Parathyroid adenoma (tissue), 2 donors: ENCODE results near the gene RNF11.
A peak's percentile ranks its signal among the peaks of the same experiment; 100 is the strongest.

Experiments
- H2AFZ ChIP-seq: fragments of 300-600 bp; sonication (generic); one replicate; pipeline ENCODE4 v1.7.0; 2017; ENCODE audit warnings: antibody characterized with exemption, mild to moderate bottlenecking
- H3K27ac ChIP-seq: fragments of 300-600 bp; sonication (generic); one replicate; pipeline ENCODE4 v1.7.0; 2017
- H3K27me3 ChIP-seq: fragments of 300-600 bp; sonication (generic); one replicate; pipeline ENCODE4 v1.7.0; 2017; ENCODE audit warnings: low read length; ENCODE audit not compliant: control insufficient read depth, insufficient read depth
- H3K36me3 ChIP-seq: fragments of 300-600 bp; sonication (generic); one replicate; pipeline ENCODE4 v1.7.0; 2017; ENCODE audit warnings: low read length; ENCODE audit not compliant: control insufficient read depth, insufficient read depth
- H3K4me1 ChIP-seq: fragments of 300-600 bp; sonication (generic); one replicate; pipeline ENCODE4 v1.7.0; 2017; ENCODE audit warnings: control low read depth
- H3K4me2 ChIP-seq: fragments of 300-600 bp; sonication (generic); one replicate; pipeline ENCODE4 v1.7.0; 2017; ENCODE audit warnings: low read length
- H3K4me3 ChIP-seq: fragments of 300-600 bp; sonication (generic); one replicate; pipeline ENCODE4 v1.7.0; 2017; ENCODE audit warnings: low read depth, low read length
- H3K79me2 ChIP-seq: fragments of 300-600 bp; sonication (generic); one replicate; pipeline ENCODE4 v1.7.0; 2017; ENCODE audit warnings: control low read depth
- H3K9ac ChIP-seq: fragments of 300-600 bp; sonication (generic); one replicate; pipeline ENCODE4 v1.7.0; 2017; ENCODE audit warnings: mild to moderate bottlenecking
- H3K9me3 ChIP-seq: fragments of 300-600 bp; sonication (generic); one replicate; pipeline ENCODE4 v1.7.0; 2017; ENCODE audit warnings: low read length; ENCODE audit not compliant: control insufficient read depth
- CTCF ChIP-seq: fragments of 300-600 bp; sonication (generic); IDR thresholded peaks from one replicate; pipeline ENCODE4 v1.7.0; 2017; ENCODE audit warnings: antibody characterized with exemption, mild to moderate bottlenecking
- donor health status: primary hyperparathyroidism.

Gene RNF11

GRCh38 chr1:51293898-51294515, 57.9 kb downstream of the RNF11 start:
- H3K36me3 ChIP-seq: no peaks in the 10 kb centered on the region
- H3K4me1 ChIP-seq: no peaks in the 10 kb centered on the region
- no peak overlapping the region for H3K9ac ChIP-seq
- H3K4me3 ChIP-seq: no peak overlapping the region
- no peaks in the 10 kb centered on the region for H3K27me3 ChIP-seq
- H3K9me3 ChIP-seq: no peaks in the 10 kb centered on the region
- H3K4me2 ChIP-seq: no peak overlapping the region
- no peak overlapping the region for H2AFZ ChIP-seq
- no peak for TF ChIP-seq CTCF
- H3K79me2 ChIP-seq: no peaks in the 10 kb centered on the region
- no peak overlapping the region for H3K27ac ChIP-seq

GRCh38 chr1:51294566-51295184, 58.6 kb downstream of the RNF11 start:
- Histone ChIP-seq H2AFZ (no peak overlapping the region), H3K27me3 (no peaks in the 10 kb centered on the region), H3K4me3 (no peak overlapping the region), H3K79me2 (no peaks in the 10 kb centered on the region), H3K9ac (no peak overlapping the region), H3K4me2 (no peak overlapping the region), H3K4me1 (no peaks in the 10 kb centered on the region), H3K9me3 (no peaks in the 10 kb centered on the region), H3K36me3 (no peaks in the 10 kb centered on the region), H3K27ac (no peak overlapping the region)
- no peak for TF ChIP-seq CTCF

- H3K9me3 ChIP-seq: no peaks in the 10 kb centered on the region
- no peak overlapping the region for H3K27ac ChIP-seq
Observed at GRCh38 chr1:51295926-51296325, 59.9 kb downstream of the RNF11 start.

GRCh38 chr1:51296383-51297357, 60.6 kb downstream of the RNF11 start:
- Histone ChIP-seq H3K4me3 (peak overlapping the region; percentile 49), H2AFZ (peak overlapping the region; percentile 56), H3K9ac (no peak overlapping the region)

More at GRCh38 chr1:51295926-51296325, 59.9 kb downstream of the RNF11 start:
- Histone ChIP-seq H3K4me3 (no peak overlapping the region), H3K9ac (no peak overlapping the region), H3K4me1 (no peaks in the 10 kb centered on the region), H2AFZ (no peak overlapping the region), H3K4me2 (no peak overlapping the region), H3K79me2 (no peaks in the 10 kb centered on the region), H3K36me3 (no peaks in the 10 kb centered on the region), H3K27me3 (no peaks in the 10 kb centered on the region)
- no peak for TF ChIP-seq CTCF

More at GRCh38 chr1:51296383-51297357, 60.6 kb downstream of the RNF11 start:
- Histone ChIP-seq H3K9me3 (no peaks in the 10 kb centered on the region), H3K27ac (no peak overlapping the region), H3K27me3 (no peaks in the 10 kb centered on the region), H3K36me3 (no peaks in the 10 kb centered on the region), H3K4me2 (peak overlapping the region; percentile 77), H3K79me2 (no peaks in the 10 kb centered on the region), H3K4me1 (no peaks in the 10 kb centered on the region)
- TF ChIP-seq CTCF: peak; percentile 80
